H1 (cell line): ENCODE results near the gene CFAP206. TPM values are rescaled to one million over a fixed set of nuclear protein-coding genes. Genes with fewer than 3 reads are reported as not detected.

Experiments used
- CTCF ChIA-PET: fragments of 300-600 bp; sonication (Branson Sonifier 250); formaldehyde crosslinking; loops from one replicate; lab custom pipeline; 2021; ENCODE audit not compliant: partially characterized antibody; lab: Charles Lee
- POLR2A ChIA-PET: fragments of 300-600 bp; sonication (Branson Sonifier 250); formaldehyde crosslinking; loops from one replicate; lab custom pipeline; 2021; ENCODE audit warnings: inconsistent platforms; ENCODE audit not compliant: partially characterized antibody; lab: Charles Lee
- DNase-seq, 2 experiments: peaks; one replicate each; pipeline versions ENCODE4 v3.0.0 to v3.0.0-alpha.2; 2010 to 2022; ENCODE audit warnings: low spot score in 2 of 2, low read depth in 1 of 2, mixed read lengths in 1 of 2
- FAIRE-seq: peaks from 2 replicates; lab custom pipeline; 2011; peaks lifted over from hg19 to GRCh38; lab: Jason Lieb, UNC
- H2AFZ ChIP-seq: 2 replicates; pipeline ENCODE4 v1.8.1; 2012; ENCODE audit warnings: low read length, inconsistent platforms
- H2AK5ac ChIP-seq: 2 replicates; pipeline ENCODE4 v1.6.1; 2013; ENCODE audit warnings: low read depth, low read length
- H2BK120ac ChIP-seq: replicated peaks from 2 replicates; pipeline ENCODE3; 2013; ENCODE audit warnings: low read depth, low read length, inconsistent platforms
- H2BK12ac ChIP-seq: 2 replicates; pipeline ENCODE4 v1.6.1; 2013; ENCODE audit warnings: low read depth, low read length
- H2BK15ac ChIP-seq: 2 replicates; pipeline ENCODE4 v1.6.1; 2013; ENCODE audit warnings: low read length
- H2BK20ac ChIP-seq: 2 replicates; pipeline ENCODE4 v1.6.1; 2013; ENCODE audit warnings: low read length
- H2BK5ac ChIP-seq: 2 replicates; pipeline ENCODE4 v1.6.1; 2013; ENCODE audit warnings: low read depth, low read length
- H3K14ac ChIP-seq: 2 replicates; pipeline ENCODE4 v1.6.1; 2013; ENCODE audit warnings: inconsistent platforms; ENCODE audit not compliant: insufficient read length
- H3K18ac ChIP-seq: 2 replicates; pipeline ENCODE4 v1.6.1; 2013; ENCODE audit warnings: low read length; ENCODE audit errors: extremely low read depth
- H3K23ac ChIP-seq: 2 replicates; pipeline ENCODE4 v1.6.1; 2013; ENCODE audit warnings: inconsistent platforms; ENCODE audit not compliant: insufficient read length
- H3K23me2 ChIP-seq: 2 replicates; pipeline ENCODE4 v1.6.1; 2013; ENCODE audit warnings: low read depth, low read length
- H3K27ac ChIP-seq: 2 replicates; pipeline ENCODE4 v1.6.1; 2011; ENCODE audit warnings: low read depth, low read length, inconsistent platforms
- H3K27me3 ChIP-seq, 4 experiments: replicated peaks in 1 of 4; 1 replicate in 1 of 4; 2 replicates in 3 of 4; pipeline versions ENCODE4 v1.6.1 to v1.8.1; 2011 to 2013; ENCODE audit warnings: low read length in 3 of 4, mild to moderate bottlenecking in 3 of 4, inconsistent platforms in 2 of 4, mixed read lengths in 2 of 4, moderate library complexity in 1 of 4; ENCODE audit not compliant: control insufficient read depth in 3 of 4, insufficient read depth in 3 of 4; ENCODE audit errors: extremely low read depth in 1 of 4
- H3K36me3 ChIP-seq, 4 experiments: 2 replicates each; pipeline versions ENCODE4 v1.6.1 to v1.8.1; 2011 to 2013; ENCODE audit warnings: mild to moderate bottlenecking in 4 of 4, low read length in 3 of 4, moderate library complexity in 2 of 4, control low read depth in 1 of 4, inconsistent platforms in 1 of 4; ENCODE audit not compliant: insufficient read depth in 4 of 4, control insufficient read depth in 2 of 4
- H3K4ac ChIP-seq: replicated peaks from 2 replicates; pipeline ENCODE3; 2013; ENCODE audit warnings: low read length, low read depth, mixed read lengths, inconsistent platforms; ENCODE audit not compliant: insufficient read length
- H3K4me1 ChIP-seq, 4 experiments: replicated peaks in 1 of 4; 1 replicate in 1 of 4; 2 replicates in 3 of 4; pipeline versions ENCODE4 v1.6.1 to v1.8.1; 2011 to 2013; ENCODE audit warnings: low read length in 3 of 4, inconsistent platforms in 2 of 4, mixed read lengths in 1 of 4; ENCODE audit not compliant: insufficient read depth in 4 of 4, control insufficient read depth in 3 of 4
- H3K4me2 ChIP-seq, 2 experiments: 2 replicates each; pipeline versions ENCODE4 v1.6.1 to v1.8.1; 2011 to 2013; ENCODE audit warnings: low read depth in 2 of 2, low read length in 2 of 2, control low read depth in 1 of 2, inconsistent platforms in 1 of 2, mild to moderate bottlenecking in 1 of 2; ENCODE audit not compliant: insufficient read depth in 1 of 2
- H3K4me3 ChIP-seq, 4 experiments: fragments of 200-600, 300-600 bp in 1 of 4; sonication (generic), shearing (Covaris generic), sonication (Bioruptor Twin) in 1 of 4; 2 replicates each; pipeline versions ENCODE4 v1.5.1 to v1.8.1; 2011 to 2016; ENCODE audit warnings: low read length in 4 of 4, low read depth in 3 of 4, control low read depth in 2 of 4, inconsistent platforms in 2 of 4, mild to moderate bottlenecking in 2 of 4, mixed read lengths in 1 of 4, moderate library complexity in 1 of 4; ENCODE audit not compliant: insufficient read depth in 2 of 4; ENCODE audit errors: extremely low read depth in 1 of 4
- H3K56ac ChIP-seq: replicated peaks from 2 replicates; pipeline ENCODE3; 2013; ENCODE audit warnings: low read depth, mild to moderate bottlenecking, mixed read lengths, low read length, inconsistent platforms; ENCODE audit not compliant: insufficient read length
- H3K79me1 ChIP-seq: 2 replicates; pipeline ENCODE4 v1.6.1; 2013; ENCODE audit warnings: low read depth, low read length, control low read depth
- H3K79me2 ChIP-seq, 2 experiments: 2 replicates each; pipeline versions ENCODE4 v1.6.1 to v1.8.1; 2012 to 2013; ENCODE audit warnings: low read length in 2 of 2, mild to moderate bottlenecking in 2 of 2, inconsistent platforms in 1 of 2; ENCODE audit not compliant: insufficient read depth in 2 of 2, control insufficient read depth in 1 of 2
- H3K9ac ChIP-seq, 4 experiments: replicated peaks in 1 of 4; 1 replicate in 1 of 4; 2 replicates in 3 of 4; pipeline versions ENCODE4 v1.6.1 to v1.8.1; 2011 to 2013; ENCODE audit warnings: low read depth in 3 of 4, low read length in 3 of 4, control low read depth in 2 of 4, mild to moderate bottlenecking in 2 of 4, moderate library complexity in 2 of 4, inconsistent platforms in 1 of 4; ENCODE audit errors: extremely low read depth in 1 of 4
- H3K9me3 ChIP-seq, 2 experiments: 2 replicates each; pipeline versions ENCODE4 v1.6.1 to v1.8.1; 2012 to 2013; ENCODE audit warnings: mild to moderate bottlenecking in 2 of 2, moderate library complexity in 2 of 2, control low read depth in 1 of 2, inconsistent platforms in 1 of 2, low read depth in 1 of 2, low read length in 1 of 2, mixed read lengths in 1 of 2; ENCODE audit not compliant: insufficient read depth in 2 of 2
- H4K20me1 ChIP-seq, 2 experiments: replicated peaks in 1 of 2; 2 replicates each; pipeline versions ENCODE3 to v1.8.1; 2011 to 2013; ENCODE audit warnings: inconsistent platforms in 2 of 2, low read length in 2 of 2, mild to moderate bottlenecking in 1 of 2; ENCODE audit not compliant: insufficient read depth in 2 of 2, control insufficient read depth in 1 of 2
- H4K5ac ChIP-seq: 2 replicates; pipeline ENCODE4 v1.6.1; 2013; ENCODE audit warnings: low read length, low read depth, mixed read lengths, inconsistent platforms; ENCODE audit not compliant: insufficient read length
- H4K8ac ChIP-seq: 2 replicates; pipeline ENCODE4 v1.8.0; 2013; ENCODE audit warnings: mild to moderate bottlenecking, moderate library complexity, low read length, inconsistent platforms; ENCODE audit not compliant: insufficient read depth; ENCODE audit errors: extremely low read depth
- H4K91ac ChIP-seq: replicated peaks from 2 replicates; pipeline ENCODE3; 2013; ENCODE audit warnings: low read length, mixed read lengths, inconsistent platforms; ENCODE audit not compliant: insufficient read length
- BCL11A ChIP-seq, 2 experiments: IDR thresholded peaks; one replicate each; pipeline ENCODE4 v1.6.1; 2011; ENCODE audit warnings: low read depth in 2 of 2, low read length in 2 of 2, mild to moderate bottlenecking in 2 of 2
- CBX8 ChIP-seq: fragments of 300-800, 300-1000 bp; sonication (generic); IDR thresholded peaks from 2 replicates; pipeline ENCODE4 v1.7.1; 2016; ENCODE audit warnings: low read depth, low read length, borderline replicate concordance
- CHD2 ChIP-seq: IDR thresholded peaks from 2 replicates; pipeline ENCODE4 v1.6.1; 2012; ENCODE audit warnings: low read length, improper control_type of control experiment
- EGR1 ChIP-seq: IDR thresholded peaks from 2 replicates; pipeline ENCODE4 v1.6.1; 2011; ENCODE audit warnings: low read depth, low read length, borderline replicate concordance
- FOSL1 ChIP-seq: IDR thresholded peaks from 2 replicates; pipeline ENCODE4 v1.6.1; 2011; ENCODE audit warnings: mild to moderate bottlenecking, low read depth, low read length, moderate library complexity; ENCODE audit not compliant: insufficient read depth
- POLR2A ChIP-seq, 2 experiments: IDR thresholded peaks; 1 replicate in 1 of 2; 2 replicates in 1 of 2; pipeline ENCODE4 v1.6.1; 2011; ENCODE audit warnings: low read depth in 2 of 2, low read length in 2 of 2, mild to moderate bottlenecking in 2 of 2; ENCODE audit errors: control extremely low read depth in 1 of 2
- SIN3A ChIP-seq, 2 experiments: IDR thresholded peaks in 1 of 2; conservative IDR thresholded peaks in 1 of 2; 2 replicates each; pipeline ENCODE4 v1.6.1; 2011 to 2012; ENCODE audit warnings: low read length in 2 of 2, improper control_type of control experiment in 1 of 2, low read depth in 1 of 2, mild to moderate bottlenecking in 1 of 2
- SIRT6 ChIP-seq: IDR thresholded peaks from one replicate; pipeline ENCODE4 v1.7.1; 2012; ENCODE audit warnings: low read length, inconsistent platforms
- SIX5 ChIP-seq: IDR thresholded peaks from 2 replicates; pipeline ENCODE4 v1.6.1; 2011; ENCODE audit warnings: mild to moderate bottlenecking, low read depth, low read length
- SP1 ChIP-seq: IDR thresholded peaks from 2 replicates; pipeline ENCODE4 v1.6.1; 2011; ENCODE audit warnings: low read depth, low read length
- SRF ChIP-seq: IDR thresholded peaks from 2 replicates; pipeline ENCODE4 v1.6.1; 2011; ENCODE audit warnings: mild to moderate bottlenecking, low read depth, low read length, moderate library complexity
- SUZ12 ChIP-seq: fragments of 200-600 bp; sonication (generic); IDR thresholded peaks from 2 replicates; pipeline ENCODE4 v1.6.1; 2012; ENCODE audit warnings: mild to moderate bottlenecking, inconsistent platforms, low read length, moderate library complexity, mixed read lengths
- USF2 ChIP-seq: IDR thresholded peaks from 2 replicates; pipeline ENCODE4 v1.6.1; 2011; ENCODE audit warnings: low read length, improper control_type of control experiment
- ZNF274 ChIP-seq: IDR thresholded peaks from 2 replicates; pipeline ENCODE4 v1.7.0; 2012; ENCODE audit warnings: low read length, borderline replicate concordance; ENCODE audit errors: extremely low read depth
- WGBS, 2 experiments: shearing (Covaris generic) in 1 of 2; methylation state at CpG; one replicate each; pipeline versions ENCODE4 v1.1.6 to v1.1.7; 2013 to 2015; ENCODE audit warnings: low lambda C conversion rate in 2 of 2, mixed read lengths in 2 of 2, inconsistent platforms in 1 of 2, low coverage in 1 of 2, missing lambda C conversion rate in 1 of 2; ENCODE audit not compliant: insufficient replicate concordance in 2 of 2, insufficient coverage in 1 of 2, insufficient read length in 1 of 2; ENCODE audit errors: extremely low coverage in 1 of 2, missing lambda C conversion rate in 1 of 2; 5-methylcytosine and 5-hydroxymethylcytosine counted together
- polyA plus RNA-seq, 7 experiments: library from polyadenylated mRNA; depleted of rRNA in 3 of 7; stranded (reverse) in 5 of 7; unstranded in 2 of 7; fragments of >200 nt in 5 of 7; fragments of 200-250 nt in 2 of 7; gene quantifications; 1 replicate in 5 of 7; 2 replicates in 1 of 7; 4 replicates in 1 of 7; pipeline versions ENCODE4 v1.2.1 to v1.2.3, GENCODE V29; 2011 to 2013; ENCODE audit warnings: missing spikeins in 2 of 7, mixed read lengths in 2 of 7
- total RNA-seq: library from RNA; stranded (reverse); fragmentation: NEBNext Ultra II Directional; extraction: Animal tissue kit (Norgen Biotek cat#: 25700); gene quantifications from 2 replicates; pipeline ENCODE4 v1.2.1, GENCODE V29; 2021

CFAP206 gene
- total and polyA plus RNA-seq, 2 of the 8 experiments (the other 6 are each of a cell fraction or from before 2014, with no cell fraction given): not detected

DNA sequence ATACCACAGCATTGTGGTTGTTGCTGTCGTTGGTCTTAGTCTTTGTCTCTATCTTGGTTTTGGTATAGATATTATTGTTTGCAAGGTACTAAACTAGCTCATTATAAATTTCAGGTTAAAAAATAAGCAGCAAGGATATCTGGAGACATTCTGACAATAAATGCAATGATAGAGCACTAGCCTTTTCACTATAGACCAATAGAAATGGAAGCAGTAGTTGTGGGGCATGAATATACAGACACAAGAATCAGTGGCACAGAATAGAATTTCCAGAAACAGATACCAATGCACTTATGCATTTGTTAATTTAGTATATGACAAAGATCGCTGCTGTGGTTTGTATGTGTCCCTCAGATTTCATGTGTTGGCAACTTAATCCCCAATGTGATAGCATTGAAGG is 31.1 kb upstream of the CFAP206 start:
- no peak overlapping the region for H3K18ac ChIP-seq
- H3K9me3 ChIP-seq: no peaks in the 10 kb centered on the region; a peak in 1 of 4 replicates
- no peak overlapping the region for H2BK20ac ChIP-seq
- no peak overlapping the region for H4K91ac ChIP-seq
- no peak overlapping the region for H2BK120ac ChIP-seq
- H3K14ac ChIP-seq: no peak overlapping the region
- H4K5ac ChIP-seq: no peak overlapping the region
- no peak overlapping the region for H3K9ac ChIP-seq
- DNase-seq: no peak
- no peaks in the 10 kb centered on the region for H3K23me2 ChIP-seq
- H3K56ac ChIP-seq: no peak overlapping the region
- H3K23ac ChIP-seq: no peak overlapping the region
- H2BK15ac ChIP-seq: no peak overlapping the region
- no peaks in the 10 kb centered on the region for H3K27me3 ChIP-seq
- no peak for FAIRE-seq
- no peak overlapping the region for H2BK12ac ChIP-seq
- no peaks in the 10 kb centered on the region for H3K36me3 ChIP-seq
- no peaks in the 10 kb centered on the region for H3K4me1 ChIP-seq
- WGBS, 2 experiments: 94% methylated on average over 2 of the region's 2 CpGs; no CpG with 5 or more reads in 1 of the 2 experiments
- no peak overlapping the region for H2AFZ ChIP-seq
- CTCF ChIA-PET: interaction anchor here (1.0 to 1.4 kb wide), 2 partner anchors 14 to 28 kb away, joined by 3 to 4 read pairs; no protein-coding TSS in a partner anchor
- no peak overlapping the region for H3K27ac ChIP-seq
- no peak overlapping the region for H2AK5ac ChIP-seq
- no peaks in the 10 kb centered on the region for H3K79me1 ChIP-seq
- no peak for TF ChIP-seq CHD2
- no peak for TF ChIP-seq BCL11A (IDR thresholded peaks at IDR 0.05; ENCODE audit: low read depth in 2 of 2, low read length in 2 of 2)
- TF ChIP-seq SRF: no peak
- TF ChIP-seq SP1: no peak
- TF ChIP-seq SUZ12: no peak
- no peak for TF ChIP-seq USF2
- no peak for TF ChIP-seq SIRT6
- no peak for TF ChIP-seq SIX5
- no peak for TF ChIP-seq CBX8
- no peak for TF ChIP-seq FOSL1
- no peak for TF ChIP-seq POLR2A (IDR thresholded peaks at IDR 0.05; ENCODE audit: control extremely low read depth in 1 of 2, low read depth in 2 of 2, low read length in 2 of 2)
- no peak for TF ChIP-seq SIN3A (conservative IDR thresholded peaks at IDR 0.05 in 1 of 2, IDR thresholded peaks at IDR 0.05 in 1 of 2; ENCODE audit: low read depth in 1 of 2, low read length in 2 of 2)
- no peak for TF ChIP-seq EGR1
- no peak for TF ChIP-seq ZNF274
- no peak overlapping the region for H3K4ac ChIP-seq
- no peaks in the 10 kb centered on the region for H4K20me1 ChIP-seq
- no peak overlapping the region for H3K4me3 ChIP-seq
- H2BK5ac ChIP-seq: no peak overlapping the region
- H3K4me2 ChIP-seq: no peak overlapping the region
- POLR2A ChIA-PET: no interaction called here
- H4K8ac ChIP-seq: no peak overlapping the region
- H3K79me2 ChIP-seq: no peaks in the 10 kb centered on the region
